Stimulated activated CD8-positive, alpha-beta memory T cell treated with anti-CD3 and anti-CD28 coated beads, Interleukin-12 subunit alpha, Interleukin-12 subunit beta, amount 100 ng/mL, for 4 hours (primary cell): Measurements from ENCODE around the gene PTPRK.
"Not testable (repeated sequence)": the region's sequence is repeated elsewhere in the genome, so short reads cannot be mapped to it uniquely, and the experiment has no call there.

Experiments used
- DNase-seq: peaks from one replicate; pipeline ENCODE4 v3.0.0-alpha.2; 2020; ENCODE audit warnings: low read depth

Gene PTPRK

GRCh38 chr6:128487746-128488145 is 32.7 kb downstream of the PTPRK start:
- no peak for DNase-seq

GRCh38 chr6:128487055-128487454 is 33.3 kb downstream of the PTPRK start:
- DNase-seq, result no peak

GRCh38 chr6:128486580-128486979 is 33.8 kb downstream of the PTPRK start:
- DNase-seq, result not testable (repeated sequence)

- DNase-seq, result no peak
Observed at GRCh38 chr6:128483472-128484135, 36.8 kb downstream of the PTPRK start.

GRCh38 chr6:128482642-128483041 is 37.8 kb downstream of the PTPRK start:
- DNase-seq, result no peak

GRCh38 chr6:128479991-128480390 is 40.4 kb downstream of the PTPRK start:
- no peak for DNase-seq

- no peak for DNase-seq
Observed at GRCh38 chr6:128479048-128479666, 41.2 kb downstream of the PTPRK start.

- no peak for DNase-seq
Observed at GRCh38 chr6:128478230-128479047, 42.0 kb downstream of the PTPRK start.

DNA sequence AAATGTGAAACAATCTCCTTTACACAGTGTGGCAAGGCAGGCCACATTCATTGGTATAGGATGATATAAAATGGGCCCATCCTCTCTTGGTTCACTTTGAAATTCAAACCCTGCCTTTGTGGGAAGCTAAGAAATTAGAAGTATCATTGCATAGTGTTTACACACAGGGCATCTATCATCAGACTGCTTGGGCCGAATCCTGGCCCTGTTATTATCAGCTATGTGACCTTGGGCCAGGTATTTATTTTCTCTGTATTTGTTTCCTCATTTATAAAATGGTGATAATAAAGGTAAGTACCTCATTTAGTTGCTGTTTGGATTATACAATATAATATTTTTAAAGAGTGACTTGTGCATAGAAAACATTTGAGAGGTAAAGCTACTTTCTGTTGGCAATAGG is 45.5 kb downstream of the PTPRK start:
- no peak for DNase-seq

GRCh38 chr6:128474481-128474880 is 45.9 kb downstream of the PTPRK start:
- DNase-seq, result no peak

DNA sequence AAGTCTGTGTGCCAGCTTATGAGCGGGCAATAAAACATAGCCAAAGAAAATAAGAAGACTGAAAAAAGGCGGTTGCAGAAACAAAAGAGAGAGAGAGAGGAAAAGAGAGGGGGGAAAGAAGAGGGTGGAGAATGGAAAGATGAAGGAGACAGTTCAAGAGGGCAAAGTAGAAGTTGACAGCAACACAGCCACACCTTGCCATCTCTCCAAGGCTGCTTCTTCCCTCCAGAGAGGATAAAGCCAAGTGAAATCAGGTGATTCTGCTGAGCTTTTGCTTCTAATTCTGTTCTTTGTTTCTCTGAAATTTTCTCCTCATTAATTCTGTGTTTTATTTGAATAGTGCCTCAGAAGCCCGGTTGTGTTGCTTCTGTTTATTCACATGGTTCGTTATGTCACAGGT is 48.5 kb downstream of the PTPRK start:
- DNase-seq, result no peak

- DNase-seq, result no peak
Observed at GRCh38 chr6:128465368-128466343, 54.7 kb downstream of the PTPRK start.

GRCh38 chr6:128464790-128465189 is 55.6 kb downstream of the PTPRK start:
- no peak for DNase-seq

- DNase-seq, result no peak
Observed at GRCh38 chr6:128463942-128464341, 56.5 kb downstream of the PTPRK start.

- no peak for DNase-seq
Observed at GRCh38 chr6:128461501-128461900, 58.9 kb downstream of the PTPRK start.

DNA sequence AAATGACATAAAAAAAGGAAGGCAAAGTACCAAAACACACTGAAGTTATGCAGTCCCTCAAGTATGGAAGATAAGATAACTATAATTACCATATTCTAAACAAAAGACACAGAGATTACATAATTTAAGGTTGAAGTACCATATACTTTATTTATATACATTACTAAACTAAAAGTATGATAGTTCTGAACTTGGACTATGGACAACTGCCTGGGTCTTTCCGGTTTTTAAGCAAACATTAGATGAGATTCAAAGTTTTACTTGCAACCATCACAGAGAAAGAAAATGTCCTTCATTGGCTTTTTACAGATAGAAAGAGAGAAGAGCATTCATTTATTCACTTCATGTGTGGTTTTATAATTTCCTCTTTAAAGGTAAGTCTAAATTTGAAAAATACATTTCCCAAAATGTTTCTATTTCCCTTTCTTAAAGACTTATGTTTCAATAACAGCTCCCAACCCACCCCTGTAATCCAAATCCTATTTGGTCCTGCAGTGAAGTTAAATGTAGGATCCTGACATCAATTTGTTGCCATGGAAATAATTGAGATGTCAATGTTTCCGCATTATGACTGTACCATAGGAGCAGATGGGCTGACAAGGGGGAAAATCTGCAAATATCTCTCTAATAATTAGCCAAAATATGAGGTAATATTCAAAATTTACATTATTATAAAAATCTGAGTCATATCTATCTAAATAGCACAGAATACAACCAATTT is 63.7 kb downstream of the PTPRK start:
- no peak for DNase-seq

- no peak for DNase-seq
Observed at GRCh38 chr6:128455959-128456358, 64.4 kb downstream of the PTPRK start.

- DNase-seq, result no peak
Observed at GRCh38 chr6:128452713-128453112, 67.7 kb downstream of the PTPRK start.

GRCh38 chr6:128446497-128446896 is 73.9 kb downstream of the PTPRK start:
- no peak for DNase-seq

DNA sequence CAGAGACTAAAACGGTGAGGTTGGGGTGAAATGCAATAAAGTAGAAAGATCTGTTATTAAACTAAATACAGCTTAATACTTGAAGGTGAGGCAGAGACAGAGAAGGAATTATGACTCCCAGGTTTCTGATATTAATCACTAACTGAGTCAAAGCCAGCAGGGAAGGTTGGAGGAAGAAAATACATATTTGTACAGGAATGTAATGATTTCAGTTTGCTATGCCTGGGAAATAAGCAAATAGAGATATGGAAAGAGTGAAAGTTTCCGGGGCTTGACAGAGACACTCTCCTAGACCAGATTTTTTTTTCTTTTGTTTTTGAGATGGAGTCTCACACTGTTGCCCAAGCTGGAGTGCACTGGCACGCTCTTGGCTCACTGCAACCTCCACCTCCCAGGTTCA is 76.8 kb downstream of the PTPRK start:
- DNase-seq, result no peak

DNA sequence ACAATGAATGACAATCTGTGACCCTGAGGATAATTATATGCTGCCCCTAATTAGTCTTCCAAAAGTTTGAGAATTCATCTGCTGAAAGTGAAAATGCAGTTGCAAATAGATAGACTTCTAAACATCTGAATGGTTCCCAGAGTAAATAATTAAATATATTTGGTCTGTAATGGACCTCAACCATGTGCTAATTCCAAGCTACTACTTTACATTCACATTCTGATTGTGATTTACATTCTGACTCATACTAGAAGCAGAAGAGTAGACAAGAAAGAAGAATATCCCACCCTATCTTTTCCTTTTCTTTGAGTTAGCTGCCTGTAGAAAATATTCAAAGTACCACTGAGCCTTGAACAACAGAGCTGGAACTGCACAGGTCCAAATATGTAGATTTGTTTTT is 80.8 kb downstream of the PTPRK start:
- no peak for DNase-seq
